ENCODE measurements around the gene ABLIM2. TPM values are rescaled to one million over a fixed set of nuclear protein-coding genes. Genes with fewer than 3 reads are reported as not detected.

The ABLIM2 gene
- total and polyA plus RNA-seq, 2 of the 13 experiments (the other 11 are each of a cell fraction or from before 2014, with no cell fraction given): 0.20 to 0.37 TPM

GRCh38 chr4:8158710-8159536 lies at the start of gene ABLIM2 (continued):
- peak; percentile 77 for TF ChIP-seq ZNF687 (CRISPR knock-in tag; IDR thresholded peaks at IDR 0.05)
- no peak for TF ChIP-seq ZNF263 (CRISPR knock-in tag; IDR thresholded peaks at IDR 0.05)
- no peak for TF ChIP-seq ATRX (CRISPR knock-in tag; IDR thresholded peaks at IDR 0.05; ENCODE audit: borderline replicate concordance)
- TF ChIP-seq SIN3B (IDR thresholded peaks at IDR 0.05; ENCODE audit: low read length): no peak
- no peak for TF ChIP-seq PLSCR1 (CRISPR knock-in tag; IDR thresholded peaks at IDR 0.05; ENCODE audit: borderline replicate concordance)
- TF ChIP-seq KAT2B (IDR thresholded peaks at IDR 0.05; ENCODE audit: borderline replicate concordance, low read depth, low read length): no peak
- peak; percentile 84 for TF ChIP-seq GMEB1 (CRISPR knock-in tag; IDR thresholded peaks at IDR 0.05; ENCODE audit: borderline replicate concordance)
- TF ChIP-seq PRDM10 (CRISPR knock-in tag; IDR thresholded peaks at IDR 0.05; ENCODE audit: low read depth): no peak
- no peak for TF ChIP-seq GABPA (IDR thresholded peaks at IDR 0.05; ENCODE audit: low read depth, low read length)
- TF ChIP-seq GABPA (CRISPR knock-in tag; IDR thresholded peaks at IDR 0.05; ENCODE audit: low read depth): no peak
- TF ChIP-seq ZNF230 (CRISPR knock-in tag; IDR thresholded peaks at IDR 0.05): 0 out of 2 replicates have a peak, but pooled peaks have one; percentile 51
- no peak for TF ChIP-seq ZNF704 (CRISPR knock-in tag; IDR thresholded peaks at IDR 0.05; ENCODE audit: borderline replicate concordance)
- no peak for TF ChIP-seq IRF1 (CRISPR knock-in tag; IDR thresholded peaks at IDR 0.05; ENCODE audit: low read depth)
- peak; percentile 40; the same call in 1 of the 2 replicates for TF ChIP-seq FOXK1 (CRISPR knock-in tag; IDR thresholded peaks at IDR 0.05; ENCODE audit: borderline replicate concordance, low read depth)
- no peak for TF ChIP-seq ZNF576 (CRISPR knock-in tag; IDR thresholded peaks at IDR 0.05)

Measured in HepG2 (cell line).